Esophagus (tissue), 2 donors: ENCODE measurements around the gene SPINT4. TPM values are rescaled to one million over a fixed set of nuclear protein-coding genes. Genes with fewer than 3 reads are reported as not detected.
"Not testable (repeated sequence)": the region's sequence is repeated elsewhere in the genome, so short reads cannot be mapped to it uniquely, and the experiment has no call there.

ENCODE experiments used
- H3K27ac ChIP-seq, 2 donors: one replicate each; pipeline ENCODE4 v1.5.1; 2013; ENCODE audit warnings: low read depth in 2 of 2, mild to moderate bottlenecking in 2 of 2, inconsistent platforms in 1 of 2, low read length in 1 of 2, moderate library complexity in 1 of 2
- H3K27me3 ChIP-seq, 2 donors: one replicate each; pipeline ENCODE4 v1.6.1; 2013; ENCODE audit warnings: low read length in 2 of 2, control low read depth in 1 of 2, mild to moderate bottlenecking in 1 of 2; ENCODE audit not compliant: insufficient read depth in 2 of 2, control insufficient read depth in 1 of 2
- H3K36me3 ChIP-seq, 2 donors: one replicate each; pipeline ENCODE4 v1.6.1; 2013; ENCODE audit warnings: low read length in 1 of 2; ENCODE audit not compliant: control insufficient read depth in 2 of 2, insufficient read depth in 2 of 2
- H3K4me1 ChIP-seq, 2 donors: one replicate each; pipeline ENCODE4 v1.6.1; 2013; ENCODE audit warnings: low read length in 1 of 2; ENCODE audit not compliant: control insufficient read depth in 2 of 2, insufficient read depth in 2 of 2
- H3K4me3 ChIP-seq, 2 donors: one replicate each; pipeline ENCODE4 v1.5.1; 2013; ENCODE audit warnings: low read length in 2 of 2, mild to moderate bottlenecking in 2 of 2, low read depth in 1 of 2, moderate library complexity in 1 of 2
- H3K9me3 ChIP-seq, 2 donors: one replicate each; pipeline ENCODE4 v1.6.1; 2013; ENCODE audit warnings: mild to moderate bottlenecking in 2 of 2, low read depth in 1 of 2, low read length in 1 of 2, moderate library complexity in 1 of 2; ENCODE audit not compliant: control insufficient read depth in 2 of 2, insufficient read depth in 1 of 2
- whole genome bisulfite sequencing, 2 donors: extraction: QIAGEN DNeasy Blood & Tissue Kit; methylation state at CpG; one replicate each; pipeline ENCODE4 v1.1.7; 2013; 5-methylcytosine and 5-hydroxymethylcytosine counted together
- polyA plus RNA-seq, 2 donors: library from polyadenylated mRNA; stranded (reverse); fragments of 200-250 nt; gene quantifications; one replicate each; pipeline ENCODE4 v1.2.3, GENCODE V29; 2013
- donor health status: healthy with polysubstance abuse.
- donor health status: Bipolar disorder and iron deficiency.

SPINT4 gene
- polyA plus RNA-seq, 2 donors, result not detected

GRCh38 chr20:45759921-45760320 is 37.8 kb downstream of the SPINT4 start:
- H3K4me1 ChIP-seq, H3K27me3 ChIP-seq, H3K27ac ChIP-seq, H3K4me3 ChIP-seq, H3K36me3 ChIP-seq, H3K9me3 ChIP-seq: not testable (repeated sequence)
- 84 to 85% methylated on average over 8 of the region's 8 CpGs for WGBS, 2 donors

GRCh38 chr20:45761966-45762365 is 39.8 kb downstream of the SPINT4 start:
- 88 to 94% methylated on average over 12 of the region's 12 CpGs for WGBS, 2 donors
- H3K4me1 ChIP-seq, H3K27me3 ChIP-seq, H3K27ac ChIP-seq, H3K9me3 ChIP-seq, H3K4me3 ChIP-seq, H3K36me3 ChIP-seq: not testable (repeated sequence)

- not testable (repeated sequence) for H3K27ac ChIP-seq, H3K27me3 ChIP-seq, H3K4me3 ChIP-seq, H3K4me1 ChIP-seq, H3K9me3 ChIP-seq, H3K36me3 ChIP-seq
- 80 to 90% methylated on average over 13 of the region's 13 CpGs for WGBS, 2 donors
Observed at GRCh38 chr20:45764618-45765282, 42.6 kb downstream of the SPINT4 start.

GRCh38 chr20:45765307-45765875 is 43.2 kb downstream of the SPINT4 start:
- Histone ChIP-seq H3K27ac (no peak overlapping the region), H3K27me3 (no peaks in the 10 kb centered on the region), H3K36me3 (no peaks in the 10 kb centered on the region), H3K9me3 (no peaks in the 10 kb centered on the region), H3K4me1 (no peaks in the 10 kb centered on the region), H3K4me3 (no peak overlapping the region)
- WGBS, 2 donors, result 76 to 80% methylated on average over 4 of the region's 4 CpGs

GRCh38 chr20:45765980-45766379 is 43.8 kb downstream of the SPINT4 start:
- Histone ChIP-seq H3K4me3 (no peak overlapping the region), H3K27ac (no peak overlapping the region), H3K27me3 (no peaks in the 10 kb centered on the region), H3K9me3 (no peaks in the 10 kb centered on the region), H3K4me1 (no peaks in the 10 kb centered on the region), H3K36me3 (no peaks in the 10 kb centered on the region)
- WGBS, 2 donors, result 62 to 74% methylated on average over 3 of the region's 3 CpGs

- H3K27ac ChIP-seq, result no peak overlapping the region
- H3K4me3 ChIP-seq, result no peak overlapping the region
- H3K4me1 ChIP-seq, result peaks cover 0 to 2% of the 10 kb centered on the region in 2 donors
- no peaks in the 10 kb centered on the region for H3K27me3 ChIP-seq
- H3K36me3 ChIP-seq, result no peaks in the 10 kb centered on the region
- H3K9me3 ChIP-seq, result no peaks in the 10 kb centered on the region
Observed at GRCh38 chr20:45768479-45768878, 46.3 kb downstream of the SPINT4 start.

GRCh38 chr20:45771182-45771759 is 49.1 kb downstream of the SPINT4 start:
- Histone ChIP-seq H3K36me3 (no peaks in the 10 kb centered on the region), H3K4me3 (no peak overlapping the region), H3K4me1 (peaks cover 0 to 7% of the 10 kb centered on the region in 2 donors), H3K27me3 (no peaks in the 10 kb centered on the region), H3K27ac (peak overlapping the region in 1 of 2 donors; percentile 69), H3K9me3 (no peaks in the 10 kb centered on the region)
- WGBS, 2 donors, result 27 to 35% methylated on average over 5 of the region's 5 CpGs

GRCh38 chr20:45772693-45773092 is 50.5 kb downstream of the SPINT4 start:
- peaks cover 0 to 7% of the 10 kb centered on the region in 2 donors for H3K4me1 ChIP-seq
- no peaks in the 10 kb centered on the region for H3K27me3 ChIP-seq
- no peak overlapping the region for H3K27ac ChIP-seq
- H3K36me3 ChIP-seq, result no peaks in the 10 kb centered on the region
- no peaks in the 10 kb centered on the region for H3K9me3 ChIP-seq
- WGBS, 2 donors, result 63 to 73% methylated on average over 3 of the region's 3 CpGs
- H3K4me3 ChIP-seq, result no peak overlapping the region

- WGBS, 2 donors, result 46 to 49% methylated on average over 2 of the region's 2 CpGs
- Histone ChIP-seq H3K27ac (no peak overlapping the region), H3K4me3 (no peak overlapping the region), H3K9me3 (no peaks in the 10 kb centered on the region), H3K4me1 (peaks cover 3 to 17% of the 10 kb centered on the region in 2 donors), H3K27me3 (no peaks in the 10 kb centered on the region), H3K36me3 (no peaks in the 10 kb centered on the region)
Observed at GRCh38 chr20:45774945-45775344, 52.8 kb downstream of the SPINT4 start.

GRCh38 chr20:45775411-45775810 is 53.3 kb downstream of the SPINT4 start:
- 87 to 88% methylated on average over 6 of the region's 6 CpGs for WGBS, 2 donors
- Histone ChIP-seq H3K36me3 (no peaks in the 10 kb centered on the region), H3K9me3 (no peaks in the 10 kb centered on the region), H3K27ac (no peak overlapping the region), H3K27me3 (no peaks in the 10 kb centered on the region), H3K4me3 (no peak overlapping the region), H3K4me1 (peaks cover 3 to 17% of the 10 kb centered on the region in 2 donors)
